Mammary epithelial cell (primary cell): ENCODE results near the gene CDKAL1.

Source experiments
- CTCF ChIP-seq, 2 donors: IDR thresholded peaks in 1 of 2; conservative IDR thresholded peaks in 1 of 2; 2 replicates each; pipeline ENCODE4 v1.5.1; 2011 to 2012; ENCODE audit warnings: inconsistent platforms in 2 of 2, low read length in 2 of 2, mild to moderate bottlenecking in 2 of 2, control low read depth in 1 of 2, low read depth in 1 of 2; ENCODE audit not compliant: insufficient read depth in 1 of 2; ENCODE audit errors: extremely low read depth in 1 of 2
- EZH2 ChIP-seq: IDR thresholded peaks from 2 replicates; pipeline ENCODE4 v1.6.1; 2012; ENCODE audit warnings: low read length, inconsistent platforms, borderline replicate concordance

GRCh38 chr6:21132856-21133838 is 598.9 kb downstream of the CDKAL1 start:
- TF ChIP-seq CTCF (conservative IDR thresholded peaks at IDR 0.05 in 1 of 2, IDR thresholded peaks at IDR 0.05 in 1 of 2; ENCODE audit: extremely low read depth in 1 of 2, insufficient read depth in 1 of 2, low read depth in 1 of 2, low read length in 2 of 2) (no peak), EZH2 (no peak)
